ENCODE results near the gene EPB41. TPM values are rescaled to one million over a fixed set of nuclear protein-coding genes. Genes with fewer than 3 reads are reported as not detected.

Gene EPB41
- total and polyA plus RNA-seq, 9 of the 15 experiments (the other 6 are each of a cell fraction or from before 2014, with no cell fraction given): 3.7 to 213 (median 141) TPM

GRCh38 chr1:28915031-28915895, 894 bp downstream of the EPB41 start (continued):
- TF ChIP-seq ETS2 (tag; IDR thresholded peaks at IDR 0.05; ENCODE audit: borderline replicate concordance, poor library complexity, severe bottlenecking) (no peak), CCNT2 (IDR thresholded peaks at IDR 0.05; ENCODE audit: borderline replicate concordance, extremely low read depth, insufficient read length, low read depth, low read length) (no peak), MTA1 (IDR thresholded peaks at IDR 0.05; ENCODE audit: borderline replicate concordance) (no peak), ZFP1 (CRISPR knock-in tag; IDR thresholded peaks at IDR 0.05) (no peak), ZNF561 (CRISPR knock-in tag; conservative IDR thresholded peaks at IDR 0.05) (no peak), EZH2 (IDR thresholded peaks at IDR 0.05; ENCODE audit: borderline replicate concordance, low read depth, low read length) (no peak), SAP30 (IDR thresholded peaks at IDR 0.05; ENCODE audit: borderline replicate concordance, insufficient read depth, low read depth, low read length, poor library complexity, severe bottlenecking) (no peak), ATF7 (IDR thresholded peaks at IDR 0.05) (no peak), NR1H2 (CRISPR knock-in tag; IDR thresholded peaks at IDR 0.05) (no peak), ZNF384 (IDR thresholded peaks at IDR 0.05; ENCODE audit: low read depth, low read length) (peak; percentile 60), ZNF699 (CRISPR knock-in tag; IDR thresholded peaks at IDR 0.05; ENCODE audit: insufficient replicate concordance) (no peak), ZNF583 (CRISPR knock-in tag; IDR thresholded peaks at IDR 0.05) (no peak), GTF2E2 (tag; IDR thresholded peaks at IDR 0.05) (no peak), KDM1A (IDR thresholded peaks at IDR 0.05) (peak; percentile 7 to 30; a peak in 1 of 4 replicates), HDAC3 (IDR thresholded peaks at IDR 0.05; ENCODE audit: borderline replicate concordance, partially characterized antibody) (no peak), AFF4 (CRISPR knock-in tag; IDR thresholded peaks at IDR 0.05) (no peak), HIVEP1 (CRISPR knock-in tag; IDR thresholded peaks at IDR 0.05) (no peak), DMBX1 (CRISPR knock-in tag; IDR thresholded peaks at IDR 0.05; ENCODE audit: borderline replicate concordance) (no peak)
- TF ChIP-seq, protein P1, sequence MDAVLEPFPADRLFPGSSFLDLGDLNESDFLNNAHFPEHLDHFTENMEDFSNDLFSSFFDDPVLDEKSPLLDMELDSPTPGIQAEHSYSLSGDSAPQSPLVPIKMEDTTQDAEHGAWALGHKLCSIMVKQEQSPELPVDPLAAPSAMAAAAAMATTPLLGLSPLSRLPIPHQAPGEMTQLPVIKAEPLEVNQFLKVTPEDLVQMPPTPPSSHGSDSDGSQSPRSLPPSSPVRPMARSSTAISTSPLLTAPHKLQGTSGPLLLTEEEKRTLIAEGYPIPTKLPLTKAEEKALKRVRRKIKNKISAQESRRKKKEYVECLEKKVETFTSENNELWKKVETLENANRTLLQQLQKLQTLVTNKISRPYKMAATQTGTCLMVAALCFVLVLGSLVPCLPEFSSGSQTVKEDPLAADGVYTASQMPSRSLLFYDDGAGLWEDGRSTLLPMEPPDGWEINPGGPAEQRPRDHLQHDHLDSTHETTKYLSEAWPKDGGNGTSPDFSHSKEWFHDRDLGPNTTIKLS (IDR thresholded peaks at IDR 0.05; ENCODE audit: borderline replicate concordance, low read depth): no peak
- TF ChIP-seq, protein P2, sequence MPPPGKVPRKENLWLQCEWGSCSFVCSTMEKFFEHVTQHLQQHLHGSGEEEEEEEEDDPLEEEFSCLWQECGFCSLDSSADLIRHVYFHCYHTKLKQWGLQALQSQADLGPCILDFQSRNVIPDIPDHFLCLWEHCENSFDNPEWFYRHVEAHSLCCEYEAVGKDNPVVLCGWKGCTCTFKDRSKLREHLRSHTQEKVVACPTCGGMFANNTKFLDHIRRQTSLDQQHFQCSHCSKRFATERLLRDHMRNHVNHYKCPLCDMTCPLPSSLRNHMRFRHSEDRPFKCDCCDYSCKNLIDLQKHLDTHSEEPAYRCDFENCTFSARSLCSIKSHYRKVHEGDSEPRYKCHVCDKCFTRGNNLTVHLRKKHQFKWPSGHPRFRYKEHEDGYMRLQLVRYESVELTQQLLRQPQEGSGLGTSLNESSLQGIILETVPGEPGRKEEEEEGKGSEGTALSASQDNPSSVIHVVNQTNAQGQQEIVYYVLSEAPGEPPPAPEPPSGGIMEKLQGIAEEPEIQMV (tag; conservative IDR thresholded peaks at IDR 0.05; ENCODE audit: low read depth): no peak
